ENCODE data around the gene FURIN. TPM values are rescaled to one million over a fixed set of nuclear protein-coding genes. Genes with fewer than 3 reads are reported as not detected.

Gene FURIN
- total and polyA plus RNA-seq, 9 of the 15 experiments (the other 6 are each of a cell fraction or from before 2014, with no cell fraction given): 0.92 to 99.9 (median 34.8) TPM

DNA sequence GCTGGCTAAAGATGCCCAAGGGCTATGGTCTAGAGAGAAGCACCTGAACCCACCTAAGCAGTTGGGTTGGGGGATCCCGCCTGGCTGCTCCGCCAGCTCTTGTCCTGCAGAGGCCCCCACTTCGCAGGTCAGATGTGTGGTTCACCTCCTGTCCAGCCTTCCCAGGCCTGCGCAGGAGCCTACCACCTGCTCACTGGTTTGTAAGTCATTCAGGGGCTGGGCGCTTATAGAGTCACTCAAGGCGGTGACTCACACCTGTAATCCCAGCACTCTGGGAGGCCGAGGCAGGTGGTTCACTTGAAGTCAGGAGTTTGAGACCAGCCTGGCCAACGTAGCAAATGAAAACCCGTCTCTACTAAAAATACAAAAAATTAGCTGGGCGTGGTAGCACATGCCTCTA lies 3.9 kb upstream of the FURIN start:
- H3K27ac ChIP-seq (ENCODE audit: extremely low read depth, low read depth, low read length): no peak overlapping the region
- H3K9me1 ChIP-seq (ENCODE audit: control insufficient read depth, insufficient read depth, low read length): no peaks in the 10 kb centered on the region
- H3K4me1 ChIP-seq (replicated peaks in 1 of 2; ENCODE audit: control insufficient read depth in 2 of 2, insufficient read depth in 2 of 2, low read length in 2 of 2): peaks cover 44 to 49% of the 10 kb centered on the region in 2 experiments
- no peaks in the 10 kb centered on the region for H3K9me3 ChIP-seq (replicated peaks; ENCODE audit: control insufficient read depth, insufficient read depth, low read depth, low read length)
- no peak overlapping the region for H3K4me2 ChIP-seq (ENCODE audit: insufficient read depth, low read length)
- H3K4me3 ChIP-seq: no peak overlapping the region
- no peaks in the 10 kb centered on the region; a peak in 1 of 5 replicates for H3K27me3 ChIP-seq (ENCODE audit: control insufficient read depth in 2 of 2, insufficient read depth in 2 of 2, low read length in 2 of 2)
- 62% methylated on average over 9 of the region's 10 CpGs for WGBS (ENCODE audit: insufficient coverage, low coverage, missing lambda C conversion rate)
- DNase-seq (ENCODE audit: extremely low read depth in 1 of 4, low spot score in 3 of 4) (peak in 3 of 4 experiments; percentile 24 to 58 (median 43)), ATAC-seq (peak; percentile 29), FAIRE-seq (no peak)
- in situ Hi-C loops (cut with MboI): no loop called here
- H3K36me3 ChIP-seq (ENCODE audit: control insufficient read depth, insufficient read depth, low read length): no peaks in the 10 kb centered on the region
- no peak overlapping the region for H2AFZ ChIP-seq (ENCODE audit: low read depth, low read length)
- no TSS peak for BruUV-seq (replicated peaks)
- no peaks in the 10 kb centered on the region for H3K79me2 ChIP-seq (ENCODE audit: control insufficient read depth, insufficient read depth, low read length)
- intact Hi-C loops (cut with micrococcal nuclease): no loop called here
- H4K20me1 ChIP-seq (replicated peaks; ENCODE audit: control insufficient read depth, insufficient read depth, low read length): no peaks in the 10 kb centered on the region
- H3K9ac ChIP-seq (ENCODE audit: insufficient read depth in 1 of 2, low read depth in 2 of 2, low read length in 2 of 2): no peak overlapping the region
- ChIA-PET CTCF (ENCODE audit: low intra/inter-chr PET ratio) (no interaction called here), POLR2A (interaction anchor here (0.6 to 1.7 kb wide), 4 partner anchors 10 to 146 kb away, joined by 3 to 4 read pairs (median 4); no protein-coding TSS in a partner anchor)
- TF ChIP-seq YBX1 (IDR thresholded peaks at IDR 0.05) (no peak), ZFP30 (CRISPR knock-in tag; IDR thresholded peaks at IDR 0.05; ENCODE audit: borderline replicate concordance) (no peak), IFI16 (CRISPR knock-in tag; IDR thresholded peaks at IDR 0.05) (no peak), FOSL1 (tag; conservative IDR thresholded peaks at IDR 0.05) (peak; percentile 61), PRDM10 (IDR thresholded peaks at IDR 0.05; ENCODE audit: partially characterized antibody) (no peak), ZSCAN32 (CRISPR knock-in tag; IDR thresholded peaks at IDR 0.05) (no peak), MAX (CRISPR knock-in tag; IDR thresholded peaks at IDR 0.05) (peak; percentile 58), HNRNPL (IDR thresholded peaks at IDR 0.05; ENCODE audit: low read depth, low read length) (no peak), SOX6 (IDR thresholded peaks at IDR 0.05) (no peak), ZNF780A (CRISPR knock-in tag; IDR thresholded peaks at IDR 0.05) (no peak), L3MBTL2 (IDR thresholded peaks at IDR 0.05) (peak; percentile 80), CHD2 (IDR thresholded peaks at IDR 0.05; ENCODE audit: low read depth, low read length) (no peak)
- TF ChIP-seq, protein P1, sequence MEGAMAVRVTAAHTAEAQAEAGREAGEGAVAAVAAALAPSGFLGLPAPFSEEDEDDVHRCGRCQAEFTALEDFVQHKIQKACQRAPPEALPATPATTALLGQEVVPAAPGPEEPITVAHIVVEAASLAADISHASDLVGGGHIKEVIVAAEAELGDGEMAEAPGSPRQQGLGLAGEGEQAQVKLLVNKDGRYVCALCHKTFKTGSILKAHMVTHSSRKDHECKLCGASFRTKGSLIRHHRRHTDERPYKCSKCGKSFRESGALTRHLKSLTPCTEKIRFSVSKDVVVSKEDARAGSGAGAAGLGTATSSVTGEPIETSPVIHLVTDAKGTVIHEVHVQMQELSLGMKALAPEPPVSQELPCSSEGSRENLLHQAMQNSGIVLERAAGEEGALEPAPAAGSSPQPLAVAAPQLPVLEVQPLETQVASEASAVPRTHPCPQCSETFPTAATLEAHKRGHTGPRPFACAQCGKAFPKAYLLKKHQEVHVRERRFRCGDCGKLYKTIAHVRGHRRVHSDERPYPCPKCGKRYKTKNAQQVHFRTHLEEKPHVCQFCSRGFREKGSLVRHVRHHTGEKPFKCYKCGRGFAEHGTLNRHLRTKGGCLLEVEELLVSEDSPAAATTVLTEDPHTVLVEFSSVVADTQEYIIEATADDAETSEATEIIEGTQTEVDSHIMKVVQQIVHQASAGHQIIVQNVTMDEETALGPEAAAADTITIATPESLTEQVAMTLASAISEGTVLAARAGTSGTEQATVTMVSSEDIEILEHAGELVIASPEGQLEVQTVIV (CRISPR knock-in tag; IDR thresholded peaks at IDR 0.05; ENCODE audit: borderline replicate concordance): no peak
- TF ChIP-seq, protein P2, sequence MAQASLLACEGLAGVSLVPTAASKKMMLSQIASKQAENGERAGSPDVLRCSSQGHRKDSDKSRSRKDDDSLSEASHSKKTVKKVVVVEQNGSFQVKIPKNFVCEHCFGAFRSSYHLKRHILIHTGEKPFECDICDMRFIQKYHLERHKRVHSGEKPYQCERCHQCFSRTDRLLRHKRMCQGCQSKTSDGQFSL (CRISPR knock-in tag; IDR thresholded peaks at IDR 0.05): no peak
- TF ChIP-seq, protein P2 (tag; IDR thresholded peaks at IDR 0.05): no peak

Measured in K562 (cell line).